Neural cell (in vitro differentiated cells): Measurements from ENCODE around the gene ANGPT4. TPM values are rescaled to one million over a fixed set of nuclear protein-coding genes. Genes with fewer than 3 reads are reported as not detected.

Experiments used
- H2AFZ ChIP-seq: fragments of 200-600, 300-800 bp; sonication (generic), shearing (Covaris generic); 2 replicates; pipeline ENCODE4 v1.6.0; 2014; ENCODE audit warnings: low read depth, mild to moderate bottlenecking, antibody characterized with exemption, low read length, moderate library complexity
- H3F3A ChIP-seq: fragments of 200-600 bp; shearing (Covaris generic); 2 replicates; pipeline ENCODE4 v1.6.1; 2016; ENCODE audit warnings: mild to moderate bottlenecking, moderate library complexity, mixed read lengths, antibody characterized with exemption, low read length; ENCODE audit not compliant: insufficient read depth, poor library complexity, severe bottlenecking
- H3K27ac ChIP-seq: fragments of 200-600, 300-800 bp; sonication (generic), shearing (Covaris generic); 2 replicates; pipeline ENCODE4 v1.5.1; 2014; ENCODE audit warnings: mild to moderate bottlenecking, low read length, moderate library complexity
- H3K27me3 ChIP-seq: fragments of 300-800, 200-600 bp; sonication (generic), shearing (Covaris generic); 2 replicates; pipeline ENCODE4 v1.6.0; 2014; ENCODE audit warnings: mild to moderate bottlenecking, low read depth, low read length, moderate library complexity; ENCODE audit not compliant: insufficient read depth
- H3K36me3 ChIP-seq: fragments of 300-800, 200-600 bp; sonication (generic), shearing (Covaris generic); 2 replicates; pipeline ENCODE4 v1.5.1; 2014; ENCODE audit warnings: mild to moderate bottlenecking, antibody characterized with exemption, low read length, moderate library complexity; ENCODE audit not compliant: insufficient read depth
- H3K4me2 ChIP-seq: fragments of 300-800, 200-600 bp; sonication (generic), shearing (Covaris generic); 2 replicates; pipeline ENCODE4 v1.6.0; 2014; ENCODE audit warnings: mild to moderate bottlenecking, low read length
- H3K4me3 ChIP-seq: fragments of 300-800, 200-600 bp; sonication (generic), shearing (Covaris generic); 2 replicates; pipeline ENCODE4 v1.5.1; 2014; ENCODE audit warnings: mild to moderate bottlenecking, low read length, moderate library complexity
- H3K79me2 ChIP-seq: fragments of 200-600 bp; shearing (Covaris generic); replicated peaks from 2 replicates; pipeline ENCODE4 v1.6.0; 2014; ENCODE audit warnings: mild to moderate bottlenecking, low read length, moderate library complexity; ENCODE audit not compliant: insufficient read depth
- H3K9ac ChIP-seq: fragments of 300-800, 200-600 bp; sonication (generic), shearing (Covaris generic); 2 replicates; pipeline ENCODE4 v1.6.1; 2016; ENCODE audit warnings: mild to moderate bottlenecking, low read length, mixed read lengths
- H3K9me2 ChIP-seq: fragments of 200-600 bp; shearing (Covaris generic); 2 replicates; pipeline ENCODE4 v1.6.1; 2016; ENCODE audit warnings: mild to moderate bottlenecking, low read length, mixed read lengths; ENCODE audit not compliant: insufficient read depth
- H3K9me3 ChIP-seq: fragments of 200-600, 300-800 bp; sonication (generic), shearing (Covaris generic); 2 replicates; pipeline ENCODE4 v1.6.1; 2016; ENCODE audit warnings: mild to moderate bottlenecking, mixed run types, low read length, moderate library complexity, mixed read lengths
- H4K20me1 ChIP-seq: fragments of 200-600 bp; shearing (Covaris generic); 2 replicates; pipeline ENCODE4 v1.6.1; 2016; ENCODE audit warnings: mild to moderate bottlenecking, mixed run types; ENCODE audit not compliant: insufficient read depth
- EP300 ChIP-seq: fragments of 450-650 bp; conservative IDR thresholded peaks from 2 replicates; pipeline ENCODE4 v1.6.1; 2014; ENCODE audit warnings: antibody characterized with exemption, mild to moderate bottlenecking, moderate library complexity; ENCODE audit not compliant: poor library complexity, severe bottlenecking
- EZH2 ChIP-seq: fragments of 200-600, 300-800 bp; shearing (Covaris generic), sonication (generic); IDR thresholded peaks from 2 replicates; pipeline ENCODE4 v1.6.1; 2014; ENCODE audit warnings: antibody characterized with exemption, low read length, borderline replicate concordance, mild to moderate bottlenecking; ENCODE audit not compliant: insufficient read depth, poor library complexity, severe bottlenecking
- MXI1 ChIP-seq: fragments of 450-650 bp; conservative IDR thresholded peaks from 2 replicates; pipeline ENCODE4 v1.6.1; 2014; ENCODE audit warnings: antibody characterized with exemption, mild to moderate bottlenecking; ENCODE audit not compliant: poor library complexity, severe bottlenecking
- POLR2AphosphoS5 ChIP-seq: IDR thresholded peaks from 2 replicates; pipeline ENCODE4 v1.6.1; 2012
- RAD21 ChIP-seq: fragments of 450-650 bp; conservative IDR thresholded peaks from 2 replicates; pipeline ENCODE4 v1.6.1; 2014; ENCODE audit warnings: antibody characterized with exemption, mild to moderate bottlenecking, moderate library complexity
- SMC3 ChIP-seq: fragments of 450-650 bp; conservative IDR thresholded peaks from 2 replicates; pipeline ENCODE4 v1.6.1; 2014; ENCODE audit warnings: antibody characterized with exemption, mild to moderate bottlenecking, moderate library complexity; ENCODE audit not compliant: poor library complexity
- polyA plus RNA-seq: library from polyadenylated mRNA; depleted of rRNA; stranded (reverse); fragments of >200 nt; gene quantifications from 2 replicates; pipeline ENCODE4 v1.2.3, GENCODE V29; 2014
- TF ChIP-seq, protein P1 (sequence below): IDR thresholded peaks from 2 replicates; pipeline ENCODE4 v1.6.1; 2012; ENCODE audit warnings: borderline replicate concordance
- TF ChIP-seq, protein P2 (sequence below): fragments of 450-650 bp; IDR thresholded peaks from 2 replicates; pipeline ENCODE4 v1.5.1; 2014; ENCODE audit warnings: antibody characterized with exemption, mild to moderate bottlenecking, moderate library complexity; ENCODE audit not compliant: poor library complexity, severe bottlenecking

ANGPT4 gene
- polyA plus RNA-seq, 1 donor from 2014 or later: not detected

DNA sequence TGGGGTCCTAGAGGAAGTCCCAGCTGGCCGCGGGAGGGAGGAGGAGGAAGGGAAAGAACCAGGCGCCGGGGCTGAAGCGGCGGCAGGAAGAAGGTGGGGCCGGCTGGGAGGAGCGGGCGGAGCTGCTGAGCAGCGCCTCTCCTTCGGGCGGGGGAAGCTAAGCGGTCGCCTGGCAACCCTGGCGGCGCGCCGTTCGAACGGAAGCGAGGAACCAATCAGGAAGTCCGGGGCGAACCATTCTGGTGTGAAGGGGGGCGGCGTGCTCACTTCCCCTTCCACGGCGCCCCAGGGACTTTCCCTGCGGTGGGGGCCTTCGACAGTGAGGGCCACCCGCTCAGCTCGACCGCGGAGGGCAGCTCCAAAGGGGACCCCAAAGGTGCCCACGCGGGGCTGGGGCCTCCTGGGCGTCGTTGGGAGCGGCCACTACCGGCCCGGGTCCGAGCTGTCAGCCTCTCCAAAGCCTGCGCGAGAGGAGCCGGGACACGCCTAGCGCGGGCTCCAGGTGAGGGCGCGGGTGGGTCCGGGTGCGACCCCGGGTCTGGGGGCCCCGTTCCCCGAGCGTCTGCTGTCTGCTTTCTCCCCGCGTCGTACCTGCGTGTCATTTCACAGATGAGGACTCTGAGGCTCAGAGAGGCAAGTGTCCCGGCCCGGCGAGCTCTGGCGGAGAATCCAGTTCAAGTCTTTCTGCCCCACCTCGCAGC, 82.5 kb downstream of the ANGPT4 start, which contains the start of gene FAM110A:
TSS of gene FAM110A (plus strand) at position 266 of the 701 bp plus-strand sequence. CDS start 11,090 bp downstream, outside the sequence.
- no peaks in the 10 kb centered on the region for H3K36me3 ChIP-seq

DNA sequence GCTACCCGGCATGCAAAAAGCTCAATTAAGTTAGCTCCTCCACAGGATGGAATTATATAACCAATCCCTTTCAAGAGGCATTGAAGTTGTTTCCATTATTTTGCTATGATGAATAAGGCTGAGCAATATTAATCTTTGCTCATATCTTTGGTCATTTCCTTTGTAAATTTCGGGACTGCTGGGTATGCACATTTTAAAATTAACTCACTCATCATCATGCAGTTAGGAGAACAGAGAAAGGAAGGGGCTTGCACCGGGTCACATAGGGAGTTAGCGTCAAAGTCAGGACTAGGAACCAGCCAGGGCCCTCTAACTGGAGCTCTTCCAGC, 83.0 kb downstream of the ANGPT4 start:
- Histone ChIP-seq H3K9me2 (no peaks in the 10 kb centered on the region), H3K4me3 (peak overlapping the region; percentile 96), H2AFZ (no peak overlapping the region), H3K9ac (peak overlapping the region; percentile 68), H3K36me3 (no peaks in the 10 kb centered on the region), H3K27me3 (no peaks in the 10 kb centered on the region), H3K4me2 (peak overlapping the region; percentile 67), H3K27ac (no peak overlapping the region), H3K79me2 (no peaks in the 10 kb centered on the region), H3F3A (no peaks in the 10 kb centered on the region), H4K20me1 (no peaks in the 10 kb centered on the region), H3K9me3 (no peaks in the 10 kb centered on the region)
- TF ChIP-seq, protein P1, sequence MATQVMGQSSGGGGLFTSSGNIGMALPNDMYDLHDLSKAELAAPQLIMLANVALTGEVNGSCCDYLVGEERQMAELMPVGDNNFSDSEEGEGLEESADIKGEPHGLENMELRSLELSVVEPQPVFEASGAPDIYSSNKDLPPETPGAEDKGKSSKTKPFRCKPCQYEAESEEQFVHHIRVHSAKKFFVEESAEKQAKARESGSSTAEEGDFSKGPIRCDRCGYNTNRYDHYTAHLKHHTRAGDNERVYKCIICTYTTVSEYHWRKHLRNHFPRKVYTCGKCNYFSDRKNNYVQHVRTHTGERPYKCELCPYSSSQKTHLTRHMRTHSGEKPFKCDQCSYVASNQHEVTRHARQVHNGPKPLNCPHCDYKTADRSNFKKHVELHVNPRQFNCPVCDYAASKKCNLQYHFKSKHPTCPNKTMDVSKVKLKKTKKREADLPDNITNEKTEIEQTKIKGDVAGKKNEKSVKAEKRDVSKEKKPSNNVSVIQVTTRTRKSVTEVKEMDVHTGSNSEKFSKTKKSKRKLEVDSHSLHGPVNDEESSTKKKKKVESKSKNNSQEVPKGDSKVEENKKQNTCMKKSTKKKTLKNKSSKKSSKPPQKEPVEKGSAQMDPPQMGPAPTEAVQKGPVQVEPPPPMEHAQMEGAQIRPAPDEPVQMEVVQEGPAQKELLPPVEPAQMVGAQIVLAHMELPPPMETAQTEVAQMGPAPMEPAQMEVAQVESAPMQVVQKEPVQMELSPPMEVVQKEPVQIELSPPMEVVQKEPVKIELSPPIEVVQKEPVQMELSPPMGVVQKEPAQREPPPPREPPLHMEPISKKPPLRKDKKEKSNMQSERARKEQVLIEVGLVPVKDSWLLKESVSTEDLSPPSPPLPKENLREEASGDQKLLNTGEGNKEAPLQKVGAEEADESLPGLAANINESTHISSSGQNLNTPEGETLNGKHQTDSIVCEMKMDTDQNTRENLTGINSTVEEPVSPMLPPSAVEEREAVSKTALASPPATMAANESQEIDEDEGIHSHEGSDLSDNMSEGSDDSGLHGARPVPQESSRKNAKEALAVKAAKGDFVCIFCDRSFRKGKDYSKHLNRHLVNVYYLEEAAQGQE: no peak
- no peak for TF ChIP-seq MXI1
- TF ChIP-seq POLR2AphosphoS5: no peak
- no peak for TF ChIP-seq EP300
- TF ChIP-seq EZH2: no peak

More for the DNA sequence above, 82.5 kb downstream of the ANGPT4 start, which contains the start of gene FAM110A:
- H2AFZ ChIP-seq: peak within 1 kb of the TSS; percentile 75
- H3K79me2 ChIP-seq: no peaks in the 10 kb centered on the region
- H3F3A ChIP-seq: no peaks in the 10 kb centered on the region
- peak within 1 kb of the TSS; percentile 67 for H3K4me2 ChIP-seq
- peak; percentile 22 for TF ChIP-seq EP300
- no peak for TF ChIP-seq EZH2
- TF ChIP-seq MXI1: peak; percentile 90
- peak; percentile 11 for TF ChIP-seq RAD21
- TF ChIP-seq SMC3: no peak
- peak; percentile 35 for TF ChIP-seq POLR2AphosphoS5
- TF ChIP-seq, protein P2, sequence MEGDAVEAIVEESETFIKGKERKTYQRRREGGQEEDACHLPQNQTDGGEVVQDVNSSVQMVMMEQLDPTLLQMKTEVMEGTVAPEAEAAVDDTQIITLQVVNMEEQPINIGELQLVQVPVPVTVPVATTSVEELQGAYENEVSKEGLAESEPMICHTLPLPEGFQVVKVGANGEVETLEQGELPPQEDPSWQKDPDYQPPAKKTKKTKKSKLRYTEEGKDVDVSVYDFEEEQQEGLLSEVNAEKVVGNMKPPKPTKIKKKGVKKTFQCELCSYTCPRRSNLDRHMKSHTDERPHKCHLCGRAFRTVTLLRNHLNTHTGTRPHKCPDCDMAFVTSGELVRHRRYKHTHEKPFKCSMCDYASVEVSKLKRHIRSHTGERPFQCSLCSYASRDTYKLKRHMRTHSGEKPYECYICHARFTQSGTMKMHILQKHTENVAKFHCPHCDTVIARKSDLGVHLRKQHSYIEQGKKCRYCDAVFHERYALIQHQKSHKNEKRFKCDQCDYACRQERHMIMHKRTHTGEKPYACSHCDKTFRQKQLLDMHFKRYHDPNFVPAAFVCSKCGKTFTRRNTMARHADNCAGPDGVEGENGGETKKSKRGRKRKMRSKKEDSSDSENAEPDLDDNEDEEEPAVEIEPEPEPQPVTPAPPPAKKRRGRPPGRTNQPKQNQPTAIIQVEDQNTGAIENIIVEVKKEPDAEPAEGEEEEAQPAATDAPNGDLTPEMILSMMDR: peak; percentile 37
- H3K9me3 ChIP-seq: no peaks in the 10 kb centered on the region
- H4K20me1 ChIP-seq: no peaks in the 10 kb centered on the region
- peak within 1 kb of the TSS; percentile 68 for H3K9ac ChIP-seq
- H3K27me3 ChIP-seq: no peaks in the 10 kb centered on the region
- peak within 1 kb of the TSS; percentile 96 for H3K4me3 ChIP-seq
- no peak within 1 kb of the TSS for H3K27ac ChIP-seq
- no peaks in the 10 kb centered on the region for H3K9me2 ChIP-seq
